ENCODE measurements around the gene BCAM.
"Not testable (repeated sequence)": the region's sequence is repeated elsewhere in the genome, so short reads cannot be mapped to it uniquely, and the experiment has no call there.

The BCAM gene

DNA sequence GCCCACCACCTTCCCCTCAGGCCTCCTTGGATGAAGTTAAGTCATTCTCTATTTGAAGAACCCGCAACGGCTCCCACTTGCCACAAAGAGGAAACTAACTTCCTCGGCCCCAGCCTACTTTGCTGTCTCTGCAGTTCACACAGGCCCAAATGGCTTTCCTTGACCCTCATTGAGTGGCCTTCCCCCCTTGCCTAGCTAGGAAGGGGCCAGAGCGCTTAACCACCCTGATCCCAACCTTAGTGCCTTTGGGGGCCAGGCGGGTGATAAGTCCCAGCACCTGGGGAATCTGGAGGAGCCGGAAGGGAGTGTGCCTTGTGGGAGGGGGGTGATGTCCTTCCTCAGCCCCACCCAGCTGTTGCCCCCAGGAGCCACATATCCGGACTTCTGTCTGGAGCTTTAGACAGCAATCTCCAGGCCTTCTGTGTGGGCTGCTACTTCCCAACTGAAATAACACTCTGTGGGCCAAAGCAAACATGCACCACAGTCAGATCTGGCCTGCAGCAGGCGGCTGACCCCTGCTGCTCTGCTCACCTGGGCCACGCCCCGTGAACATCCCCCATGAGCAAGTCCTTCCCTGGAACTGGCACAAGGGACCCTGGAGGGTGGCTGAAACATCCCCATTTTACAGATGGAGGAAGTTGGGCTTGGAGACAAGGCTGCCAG lies 47.6 kb downstream of the BCAM start:
- no peak for DNase-seq

GRCh38 chr19:44857837-44858236 lies 48.9 kb downstream of the BCAM start:
- DNase-seq, result no peak

GRCh38 chr19:44861576-44861975 lies 52.7 kb downstream of the BCAM start:
- not testable (repeated sequence) for DNase-seq

DNA sequence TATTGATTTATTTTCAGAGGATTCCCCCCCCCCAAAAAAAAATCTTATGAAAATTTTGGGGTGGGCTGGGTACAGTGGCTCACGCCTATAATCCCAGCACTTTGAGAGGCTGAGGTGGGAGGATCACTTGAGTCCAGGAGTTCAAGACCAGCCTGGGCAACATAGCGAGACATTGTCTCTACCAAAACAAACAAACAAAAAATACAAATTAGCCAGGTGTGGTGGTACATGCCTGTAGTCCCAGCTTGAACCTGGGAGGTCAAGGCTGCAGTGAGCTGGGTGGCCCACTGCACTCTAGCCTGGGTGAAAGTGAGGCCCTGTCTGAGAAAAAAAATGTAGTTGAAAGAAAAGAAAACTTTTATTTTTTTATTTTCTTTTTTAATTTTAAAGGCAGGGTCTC lies 55.1 kb downstream of the BCAM start:
- no peak for DNase-seq

DNA sequence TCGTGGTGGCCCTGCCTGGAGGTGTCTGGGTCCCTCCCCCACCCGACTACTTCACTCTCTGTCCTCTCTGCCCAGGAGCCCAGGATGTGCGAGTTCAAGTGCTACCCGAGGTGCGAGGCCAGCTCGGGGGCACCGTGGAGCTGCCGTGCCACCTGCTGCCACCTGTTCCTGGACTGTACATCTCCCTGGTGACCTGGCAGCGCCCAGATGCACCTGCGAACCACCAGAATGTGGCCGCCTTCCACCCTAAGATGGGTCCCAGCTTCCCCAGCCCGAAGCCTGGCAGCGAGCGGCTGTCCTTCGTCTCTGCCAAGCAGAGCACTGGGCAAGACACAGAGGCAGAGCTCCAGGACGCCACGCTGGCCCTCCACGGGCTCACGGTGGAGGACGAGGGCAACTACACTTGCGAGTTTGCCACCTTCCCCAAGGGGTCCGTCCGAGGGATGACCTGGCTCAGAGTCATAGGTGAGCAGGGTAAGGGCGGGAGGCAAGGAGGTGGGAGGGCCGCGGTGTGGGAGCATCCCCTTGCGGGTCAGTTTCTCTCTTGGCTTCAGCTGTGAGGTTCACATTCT lies 56.4 kb downstream of the BCAM start:
- DNase-seq, result no peak

DNA sequence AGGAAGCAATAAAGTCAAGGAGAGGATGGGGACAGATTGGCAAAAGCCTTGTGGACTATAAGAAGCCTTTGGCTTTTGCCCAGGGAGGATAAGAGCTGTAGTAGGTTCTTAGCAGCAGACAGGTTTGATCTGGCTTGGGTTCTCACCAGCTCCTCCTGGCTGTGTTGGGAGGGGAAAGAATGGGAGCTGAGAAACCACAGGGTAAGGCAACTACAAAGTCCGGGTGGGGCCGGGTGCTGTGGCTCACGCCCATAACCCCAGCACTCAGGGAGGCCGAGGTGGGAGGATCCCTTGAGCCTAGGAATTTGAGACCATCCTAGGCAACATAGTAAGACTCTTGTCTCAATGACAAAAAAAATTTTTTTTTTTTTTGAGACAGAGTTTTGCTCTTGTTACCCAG lies 57.8 kb downstream of the BCAM start:
- no peak for DNase-seq

GRCh38 chr19:44867578-44867977 lies 58.7 kb downstream of the BCAM start:
- DNase-seq, result no peak

DNA sequence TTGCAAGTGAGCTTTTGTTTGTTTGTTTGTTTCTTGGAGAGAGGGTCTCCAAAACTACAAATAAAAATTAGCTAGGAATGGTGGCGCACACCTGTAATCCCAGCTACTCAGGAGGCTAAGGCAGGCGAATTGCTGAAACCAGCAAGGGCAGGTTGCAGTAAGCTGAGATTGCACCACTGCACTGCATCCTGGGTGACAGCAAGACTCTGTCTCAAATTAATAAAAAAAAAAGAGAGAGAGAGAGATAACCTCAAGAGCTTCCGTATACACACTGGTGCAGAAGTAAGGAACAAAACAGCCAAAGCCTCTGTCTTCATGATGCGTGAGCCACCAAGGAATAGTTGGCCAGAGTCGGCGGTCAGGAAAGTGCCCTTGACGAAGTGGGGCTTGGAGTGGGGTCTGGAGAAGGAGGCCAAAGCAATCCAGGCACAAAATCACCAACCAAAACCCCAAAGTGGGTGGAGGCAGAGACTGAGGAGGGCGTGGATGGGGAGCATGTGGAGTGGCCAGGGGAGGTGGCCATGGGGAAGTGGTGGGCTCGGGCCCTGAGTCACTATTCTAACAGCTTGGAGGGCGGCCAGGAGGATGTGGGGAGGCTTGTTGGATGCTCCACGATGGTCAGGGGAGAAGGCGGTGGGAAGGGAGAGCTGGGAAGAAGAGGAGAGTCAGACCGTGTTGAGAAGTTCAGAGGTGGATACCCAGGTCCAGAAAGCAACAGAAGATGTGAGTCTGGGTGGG lies 61.0 kb downstream of the BCAM start:
- DNase-seq, result no peak
